ENCODE results near the gene TSEN34.

DNA sequence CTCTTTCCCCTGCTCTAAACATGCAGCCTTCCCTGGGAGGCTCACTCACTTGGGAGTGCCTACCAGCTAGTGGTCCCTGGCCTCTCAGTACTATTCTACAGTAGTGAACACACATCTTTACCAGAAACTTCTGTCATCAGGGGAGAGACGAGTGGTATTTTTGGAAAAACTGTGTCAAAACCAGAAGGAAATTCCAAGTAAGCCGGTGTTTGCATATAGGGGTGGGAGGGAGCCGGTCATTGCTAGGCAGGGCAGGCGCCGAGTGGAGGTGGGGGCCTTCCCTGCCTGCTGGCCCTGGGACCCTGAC lies 16.5 kb downstream of the TSEN34 start:
- TF ChIP-seq, protein P1, sequence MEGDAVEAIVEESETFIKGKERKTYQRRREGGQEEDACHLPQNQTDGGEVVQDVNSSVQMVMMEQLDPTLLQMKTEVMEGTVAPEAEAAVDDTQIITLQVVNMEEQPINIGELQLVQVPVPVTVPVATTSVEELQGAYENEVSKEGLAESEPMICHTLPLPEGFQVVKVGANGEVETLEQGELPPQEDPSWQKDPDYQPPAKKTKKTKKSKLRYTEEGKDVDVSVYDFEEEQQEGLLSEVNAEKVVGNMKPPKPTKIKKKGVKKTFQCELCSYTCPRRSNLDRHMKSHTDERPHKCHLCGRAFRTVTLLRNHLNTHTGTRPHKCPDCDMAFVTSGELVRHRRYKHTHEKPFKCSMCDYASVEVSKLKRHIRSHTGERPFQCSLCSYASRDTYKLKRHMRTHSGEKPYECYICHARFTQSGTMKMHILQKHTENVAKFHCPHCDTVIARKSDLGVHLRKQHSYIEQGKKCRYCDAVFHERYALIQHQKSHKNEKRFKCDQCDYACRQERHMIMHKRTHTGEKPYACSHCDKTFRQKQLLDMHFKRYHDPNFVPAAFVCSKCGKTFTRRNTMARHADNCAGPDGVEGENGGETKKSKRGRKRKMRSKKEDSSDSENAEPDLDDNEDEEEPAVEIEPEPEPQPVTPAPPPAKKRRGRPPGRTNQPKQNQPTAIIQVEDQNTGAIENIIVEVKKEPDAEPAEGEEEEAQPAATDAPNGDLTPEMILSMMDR (conservative IDR thresholded peaks at IDR 0.05), result no peak
- no peak for TF ChIP-seq ZFX (IDR thresholded peaks at IDR 0.05)
